Stimulated activated CD8-positive, alpha-beta memory T cell treated with anti-CD3 and anti-CD28 coated beads, Interleukin-4, amount 100 ng/mL, for 4 hours (primary cell): Measurements from ENCODE around the gene TRAPPC6A.

Experiments used
- DNase-seq, 2 donors: peaks; one replicate each; pipeline ENCODE4 v3.0.0-alpha.2; 2020; ENCODE audit warnings: low read depth in 2 of 2, low spot score in 1 of 2

Gene TRAPPC6A, protein sequence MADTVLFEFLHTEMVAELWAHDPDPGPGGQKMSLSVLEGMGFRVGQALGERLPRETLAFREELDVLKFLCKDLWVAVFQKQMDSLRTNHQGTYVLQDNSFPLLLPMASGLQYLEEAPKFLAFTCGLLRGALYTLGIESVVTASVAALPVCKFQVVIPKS

DNA sequence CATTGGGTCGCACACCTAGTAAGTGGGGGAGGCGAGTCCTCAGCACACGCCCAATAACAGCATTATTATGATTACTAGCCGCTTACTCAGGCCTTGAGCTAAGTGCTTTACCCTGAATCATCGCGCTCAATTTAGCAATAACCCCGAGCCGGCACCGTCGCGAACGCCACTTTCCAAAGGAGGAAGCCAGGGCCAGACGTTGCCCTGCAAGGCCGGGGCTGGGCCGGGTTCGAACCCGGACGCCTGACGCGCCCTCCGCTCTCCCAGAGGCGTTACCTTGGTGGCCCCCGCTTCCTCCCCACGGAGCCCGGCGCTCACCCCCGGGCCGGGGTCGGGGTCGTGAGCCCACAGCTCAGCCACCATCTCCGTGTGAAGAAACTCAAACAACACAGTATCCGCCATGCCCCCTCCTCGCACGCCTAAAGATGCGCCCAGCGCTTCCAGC is at the start of gene TRAPPC6A:
Gene TRAPPC6A (minus strand): TSS at position 421 of the 445 bp plus-strand sequence. CDS start 19 bp downstream, at position 402.
- DNase-seq = no peak

DNA sequence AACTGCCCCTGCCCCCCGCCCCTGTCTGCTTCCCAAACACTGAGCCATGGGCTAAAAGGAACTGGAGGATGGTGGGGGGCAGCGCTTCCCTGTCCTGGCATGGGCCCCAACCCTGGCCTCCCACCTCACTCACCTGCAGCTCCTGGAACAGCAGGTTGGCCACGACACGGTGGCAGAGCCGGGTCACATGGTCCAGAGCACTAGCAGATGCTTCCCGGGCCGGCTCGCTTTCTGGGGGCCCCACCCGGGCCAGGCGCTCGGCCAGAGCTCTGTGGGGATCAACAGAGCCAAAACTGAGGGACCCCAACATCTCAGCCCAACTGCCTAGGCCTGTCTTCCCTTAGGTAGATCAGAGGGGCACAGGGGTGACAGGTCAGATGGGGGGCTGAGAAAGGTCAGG is 46.6 kb upstream of the TRAPPC6A start:
- no peak for DNase-seq

DNA sequence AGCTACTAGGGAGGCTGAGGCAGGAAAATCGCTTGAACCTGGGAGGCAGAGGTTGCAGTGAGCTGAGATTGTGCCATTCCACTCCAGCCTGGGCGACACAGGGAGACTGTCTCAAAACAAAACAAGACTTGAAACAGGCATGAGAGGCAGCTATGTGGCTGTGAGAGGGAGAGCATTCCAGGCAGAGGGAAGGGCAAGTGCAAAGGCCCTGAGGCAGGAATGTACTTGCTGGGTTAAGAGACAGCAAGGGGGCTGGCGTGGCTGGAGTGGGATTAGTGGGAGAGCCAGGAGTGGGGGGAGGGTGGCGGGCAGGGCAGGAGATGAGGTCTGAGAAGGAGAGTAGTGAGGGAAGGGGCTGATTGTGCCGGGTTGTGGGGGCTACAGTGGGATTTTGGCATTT is 45.8 kb upstream of the TRAPPC6A start:
- no peak for DNase-seq

DNA sequence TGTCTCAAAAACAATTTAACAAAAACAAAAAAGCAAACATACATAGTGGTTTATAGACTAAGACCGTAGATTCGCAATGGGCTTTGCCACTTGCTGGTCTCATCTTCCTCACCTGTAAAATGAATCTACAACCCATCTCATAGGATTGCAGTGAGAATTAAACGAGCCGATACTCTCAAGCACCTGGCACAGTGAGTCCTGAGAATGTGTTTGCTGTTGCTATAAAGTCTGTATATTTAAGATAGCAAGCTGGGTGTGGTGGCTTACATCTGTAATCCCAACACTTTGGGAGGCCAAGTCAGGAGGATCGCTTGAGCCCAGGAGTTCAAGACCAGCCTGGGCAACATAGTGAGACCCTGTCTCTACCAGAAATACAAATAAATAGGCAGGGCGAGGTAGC is 44.7 kb upstream of the TRAPPC6A start:
- no peak for DNase-seq

DNA sequence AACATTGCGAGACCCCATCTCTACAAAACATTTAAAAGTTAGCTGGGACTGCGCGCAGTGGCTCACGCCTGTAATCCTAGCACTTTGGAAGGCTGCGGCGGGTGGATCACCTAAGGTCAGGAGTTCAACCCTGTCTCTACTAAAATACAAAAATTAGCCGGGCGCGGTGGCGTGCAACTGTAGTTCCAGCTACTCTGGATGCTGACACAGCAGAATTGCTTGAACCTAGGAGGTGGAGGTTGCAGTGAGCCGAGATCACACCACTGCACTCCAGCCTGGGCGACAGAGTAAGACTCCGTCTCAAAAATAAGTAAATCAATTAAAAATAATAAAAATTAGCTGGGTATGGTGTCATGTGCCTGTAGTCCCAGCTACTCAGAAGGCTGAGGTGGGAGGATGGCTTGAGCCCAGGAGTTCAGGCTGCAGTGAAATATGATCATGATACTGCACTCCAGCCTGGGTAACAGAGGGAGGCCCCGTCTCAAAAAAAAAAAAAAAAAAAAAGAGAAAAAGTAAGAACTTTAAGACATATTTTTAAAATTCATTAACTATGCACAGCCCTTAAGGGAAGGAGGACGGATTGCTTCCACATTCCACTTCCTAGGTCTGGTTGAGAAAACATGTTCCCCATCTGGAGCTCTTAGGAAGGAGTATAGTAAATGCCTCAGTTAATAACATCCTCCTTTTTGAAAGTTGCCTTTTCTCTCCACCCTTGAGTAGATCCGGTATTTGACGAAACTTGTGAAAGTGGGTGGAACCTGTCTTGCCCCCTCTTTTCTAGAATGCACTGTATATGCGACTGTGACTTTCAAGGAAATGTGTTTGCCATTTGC is 41.1 kb upstream of the TRAPPC6A start:
- DNase-seq = no peak

DNA sequence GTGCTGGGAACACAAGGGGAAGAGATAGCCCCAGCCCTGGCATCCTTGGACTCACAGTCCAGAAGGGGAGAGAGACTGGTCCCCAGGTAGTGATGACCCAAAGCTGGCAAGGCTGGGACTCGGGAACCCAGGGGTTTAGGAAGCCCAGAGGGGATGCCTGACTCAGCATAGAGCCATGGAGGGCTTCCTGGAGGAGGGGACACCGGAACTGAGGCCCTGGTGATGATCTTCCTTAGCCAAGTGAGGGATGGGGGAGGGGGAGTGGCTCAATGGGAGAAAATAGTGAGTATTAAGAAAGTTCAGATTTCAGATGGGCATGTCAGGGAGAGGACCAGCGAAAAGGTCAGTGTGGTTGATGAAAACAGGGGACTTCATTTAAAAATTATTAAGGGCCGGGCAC is 40.4 kb upstream of the TRAPPC6A start:
- no peak for DNase-seq

DNA sequence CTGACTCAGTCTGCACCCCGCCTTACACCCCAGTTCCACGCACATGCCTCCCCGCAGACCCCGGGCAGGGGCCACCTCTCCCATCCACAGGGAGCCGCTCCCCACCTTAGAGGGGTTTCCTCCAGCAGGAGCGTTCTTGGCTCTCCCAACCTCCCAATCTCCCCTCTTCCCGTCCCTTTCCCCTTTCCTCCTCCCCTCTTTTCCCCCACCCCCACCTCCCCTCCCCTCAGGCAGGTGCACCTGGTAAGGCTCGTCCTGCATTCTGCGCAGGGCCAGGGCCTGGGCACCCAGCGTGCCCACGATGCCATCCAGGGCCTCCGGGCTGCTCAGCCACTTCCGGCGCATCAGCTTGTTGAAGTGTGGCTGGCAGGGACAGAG is 39.9 kb upstream of the TRAPPC6A start:
- DNase-seq = no peak

DNA sequence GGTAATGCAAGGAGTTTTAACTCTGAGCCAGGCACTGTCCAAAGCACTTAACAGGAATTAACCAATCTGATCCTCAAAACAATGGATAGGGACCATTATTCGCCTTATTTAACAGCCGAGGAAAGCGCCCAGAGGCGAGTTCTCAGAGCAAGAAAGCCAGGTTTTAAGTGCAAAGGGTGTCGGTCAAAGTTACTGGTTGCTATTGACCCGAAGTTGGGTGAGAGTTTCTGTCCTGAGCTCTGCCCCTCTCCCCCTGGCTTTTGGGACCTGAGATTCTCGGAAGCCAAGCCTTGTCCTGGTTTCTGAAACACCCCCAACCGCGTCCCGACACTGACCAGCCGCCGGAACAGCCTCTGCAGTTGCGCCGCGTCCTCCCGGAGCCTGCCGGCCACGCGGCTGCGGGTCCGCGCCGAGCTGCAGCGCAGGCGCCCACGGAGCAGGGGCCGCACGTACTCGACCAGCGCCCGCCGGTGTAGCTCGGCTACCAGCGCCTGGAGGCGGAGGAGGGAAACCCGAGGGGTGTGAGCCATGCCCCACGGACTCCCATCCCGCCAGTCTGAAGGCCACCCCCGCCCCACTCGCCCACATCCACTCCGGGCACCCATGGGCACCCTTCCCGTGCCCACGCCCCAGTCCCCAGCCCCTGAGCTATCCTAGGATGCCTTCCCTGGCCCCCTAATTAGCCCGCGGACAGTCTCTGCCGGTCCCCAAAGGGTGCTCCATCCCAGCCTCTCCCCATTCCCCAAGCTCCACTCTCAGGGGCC is 39.3 kb upstream of the TRAPPC6A start:
- DNase-seq = no peak

DNA sequence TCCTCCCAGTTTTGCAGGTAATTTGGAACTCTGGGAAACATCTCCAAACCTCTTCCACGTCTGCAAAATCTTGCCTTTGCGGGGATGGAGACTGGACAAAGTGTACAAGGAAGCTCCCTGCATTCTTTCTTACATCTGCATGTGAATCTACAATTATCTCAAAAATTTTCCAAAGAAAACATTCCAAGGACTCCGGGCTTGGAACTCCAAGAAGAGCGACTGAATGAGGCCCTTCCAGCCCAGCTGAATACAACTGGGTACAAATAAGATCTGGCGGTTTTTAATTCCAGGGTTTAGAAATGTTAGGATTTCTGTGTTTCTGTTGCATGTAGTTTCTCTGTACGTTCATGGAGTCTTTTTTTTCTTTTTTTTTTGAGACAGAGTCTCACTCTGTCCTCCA is 38.6 kb upstream of the TRAPPC6A start:
- DNase-seq = no peak

DNA sequence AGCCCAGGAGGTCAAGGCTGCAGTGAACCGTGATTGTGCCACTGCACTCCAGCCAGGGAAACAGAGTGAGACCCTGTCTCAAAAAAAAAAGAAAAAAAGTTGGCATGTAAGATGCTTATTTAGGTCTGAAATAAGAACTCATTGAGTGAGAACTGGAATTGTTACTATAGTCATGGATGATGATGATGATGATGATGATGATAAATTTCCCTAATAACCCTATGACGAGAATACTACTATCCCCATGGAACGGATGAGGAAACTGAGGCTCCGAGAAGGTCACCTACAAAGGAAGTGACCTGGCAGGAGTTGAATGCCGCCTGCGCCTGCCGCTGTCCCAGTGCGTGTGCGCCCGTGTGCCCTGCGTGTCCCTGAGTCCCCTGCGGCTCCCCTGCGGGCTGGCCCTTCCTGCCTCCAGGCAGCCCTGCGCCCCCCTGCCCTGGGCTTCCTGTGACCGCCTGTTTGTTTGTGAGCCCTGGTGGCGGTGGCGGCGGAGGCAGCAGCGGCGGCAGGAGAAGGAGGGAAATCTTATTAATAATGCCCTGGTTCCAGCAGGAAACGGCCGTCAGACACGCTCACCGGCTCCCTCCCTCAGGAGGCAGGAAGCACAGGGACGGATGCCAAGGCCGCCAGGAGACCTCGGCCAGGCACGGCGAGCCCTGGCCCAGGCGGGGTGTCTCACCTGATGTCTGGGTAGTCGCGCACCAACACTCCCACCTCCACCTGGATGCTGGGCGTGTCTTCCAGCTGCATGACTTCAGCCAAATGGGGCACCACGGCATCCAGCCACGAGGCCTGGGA is 37.6 kb upstream of the TRAPPC6A start:
- no peak for DNase-seq

DNA sequence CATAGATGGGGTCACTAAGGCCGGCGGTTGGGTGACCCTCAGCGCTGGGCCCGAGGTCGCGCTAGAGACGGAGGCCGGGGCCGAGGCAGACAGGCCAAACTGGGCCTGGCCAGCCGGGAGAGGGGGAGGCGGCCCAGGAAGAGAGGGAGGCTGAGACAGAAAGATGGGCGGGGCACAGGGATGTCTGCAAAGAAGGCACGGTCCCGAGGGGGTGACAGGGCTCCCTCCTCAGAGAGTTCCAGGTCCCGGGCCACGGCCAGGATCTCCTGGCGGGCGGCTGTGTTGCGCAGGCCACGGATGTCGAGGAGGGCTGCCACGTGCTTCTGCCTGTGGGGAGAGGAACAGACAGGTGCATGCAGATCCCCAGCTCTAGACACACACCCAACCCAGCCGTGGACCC is 35.0 kb upstream of the TRAPPC6A start:
- no peak for DNase-seq

DNA sequence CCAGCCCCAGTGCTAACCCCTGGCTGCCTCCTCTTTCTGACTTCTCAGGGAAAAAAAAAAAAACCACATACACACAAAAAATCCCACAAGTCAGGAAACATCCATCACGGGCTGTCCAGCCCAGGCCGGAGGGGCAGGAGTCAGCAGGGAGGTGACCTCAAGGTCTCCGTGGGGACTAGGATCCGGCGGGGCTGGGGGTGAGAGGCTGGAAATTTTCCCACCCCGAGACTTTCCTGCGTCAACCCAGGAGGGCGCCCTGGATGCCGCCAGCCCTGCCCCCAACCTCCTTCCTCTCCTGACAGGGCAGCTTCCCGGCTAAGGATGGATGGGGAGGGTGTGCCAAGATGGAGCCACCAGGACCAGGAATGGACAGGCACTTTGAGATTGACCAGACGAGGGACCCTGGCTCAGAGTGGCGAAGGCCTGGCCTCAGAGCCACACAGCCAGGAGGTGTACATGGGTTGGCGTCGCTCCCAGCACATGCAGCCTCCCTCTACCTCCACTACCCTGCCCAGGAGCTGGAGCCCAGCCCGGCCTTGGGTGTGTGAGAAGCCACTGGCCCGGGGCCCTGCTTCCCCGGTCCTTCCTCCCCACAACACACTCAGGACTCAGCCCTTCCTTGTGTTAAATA is 33.8 kb upstream of the TRAPPC6A start:
- no peak for DNase-seq

DNA sequence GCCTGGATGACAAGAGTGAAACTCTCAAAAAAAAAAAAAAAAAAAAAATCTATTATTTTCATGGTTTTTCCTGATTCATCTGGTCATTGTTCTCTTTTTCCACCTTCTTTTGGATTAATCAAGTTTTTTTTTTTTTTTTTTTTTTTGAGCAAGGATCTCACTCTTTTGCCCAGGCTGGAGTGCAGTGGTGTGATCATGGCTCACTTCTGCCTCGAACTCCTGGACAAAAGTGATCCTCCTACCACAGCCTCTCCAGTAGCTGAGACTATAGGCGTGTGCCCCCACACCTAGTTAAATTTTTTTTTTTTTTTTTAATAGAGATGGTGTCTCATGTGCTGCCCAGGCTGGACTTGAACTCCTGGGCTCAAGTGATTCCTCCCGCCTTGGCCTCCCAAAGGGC is 28.3 kb upstream of the TRAPPC6A start:
- no peak for DNase-seq

DNA sequence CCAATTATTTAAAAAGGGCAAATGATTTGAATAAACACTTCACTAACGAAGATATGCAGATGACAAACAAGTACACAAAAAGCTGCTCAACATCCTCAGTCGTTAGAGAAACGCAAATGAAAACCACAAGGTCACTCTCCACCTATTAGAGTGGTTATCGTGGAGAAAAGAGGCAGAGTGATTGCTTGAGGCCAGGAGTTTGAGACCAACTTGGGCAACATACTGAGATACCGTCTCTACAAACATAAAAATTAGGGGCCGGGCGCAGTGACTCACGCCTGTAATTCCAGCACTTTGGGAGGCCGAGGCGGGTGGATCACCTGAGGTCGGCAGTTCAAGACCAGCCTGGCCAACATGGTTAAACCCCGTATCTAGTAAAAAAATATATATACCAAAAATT is 27.8 kb upstream of the TRAPPC6A start:
- DNase-seq = no peak

DNA sequence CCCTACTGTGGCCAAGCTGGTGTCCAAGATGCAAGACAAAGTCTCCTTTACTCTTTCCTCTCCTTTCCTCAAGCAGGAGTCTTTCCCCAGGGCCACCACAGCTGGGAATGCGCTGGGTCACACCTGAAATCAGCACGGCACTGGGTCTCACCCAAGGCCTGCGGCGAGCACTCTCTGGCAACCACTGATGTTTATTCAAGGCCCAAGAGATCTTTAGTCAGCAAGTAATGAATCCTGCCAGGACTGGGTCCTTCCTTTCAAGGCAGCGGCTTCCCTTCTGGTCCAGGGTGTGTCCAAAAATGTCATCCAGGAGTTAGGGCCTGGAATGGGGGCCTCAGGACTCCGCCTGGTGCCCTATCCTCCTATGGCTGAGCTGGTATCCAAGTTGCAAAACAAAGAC is 24.6 kb upstream of the TRAPPC6A start:
- DNase-seq = no peak

DNA sequence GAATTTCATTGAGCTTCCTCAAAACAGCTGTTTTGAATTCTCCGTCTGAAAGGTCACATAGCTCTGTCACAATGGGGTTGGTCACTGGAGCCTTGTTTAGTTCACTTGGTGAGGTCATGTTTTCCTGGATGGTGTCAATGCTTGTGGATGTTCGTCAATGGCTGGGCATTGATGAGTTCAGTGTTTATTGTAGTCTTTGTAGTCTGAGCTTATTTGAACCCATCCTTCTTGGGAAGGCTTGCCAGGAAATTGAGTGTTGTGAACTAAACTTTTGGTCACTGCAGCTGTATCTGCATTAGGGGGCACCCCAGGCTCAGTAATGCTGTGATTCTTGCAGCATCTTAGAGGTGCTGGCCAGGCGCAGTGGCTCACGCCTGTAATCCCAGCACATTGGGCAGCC is 22.5 kb upstream of the TRAPPC6A start:
- no peak for DNase-seq

DNA sequence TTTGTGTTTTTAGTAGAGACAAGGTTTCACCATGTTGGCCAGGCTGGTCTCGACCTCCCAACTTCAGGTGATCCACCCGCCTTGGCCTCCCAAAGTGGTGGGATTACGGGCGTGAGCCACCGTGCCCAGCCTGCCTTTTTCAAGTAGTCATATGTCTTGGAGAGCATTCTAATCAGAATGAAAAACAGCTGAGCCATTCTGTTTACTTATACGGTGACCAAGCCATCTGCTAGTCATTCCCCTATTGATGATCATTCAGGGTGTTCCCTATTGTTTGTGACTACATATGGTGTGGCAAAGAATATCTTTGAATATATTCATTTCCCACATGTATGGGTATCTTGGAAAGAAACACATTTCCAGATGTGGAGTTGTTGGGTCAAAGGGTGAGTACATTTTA is 17.7 kb upstream of the TRAPPC6A start:
- no peak for DNase-seq

DNA sequence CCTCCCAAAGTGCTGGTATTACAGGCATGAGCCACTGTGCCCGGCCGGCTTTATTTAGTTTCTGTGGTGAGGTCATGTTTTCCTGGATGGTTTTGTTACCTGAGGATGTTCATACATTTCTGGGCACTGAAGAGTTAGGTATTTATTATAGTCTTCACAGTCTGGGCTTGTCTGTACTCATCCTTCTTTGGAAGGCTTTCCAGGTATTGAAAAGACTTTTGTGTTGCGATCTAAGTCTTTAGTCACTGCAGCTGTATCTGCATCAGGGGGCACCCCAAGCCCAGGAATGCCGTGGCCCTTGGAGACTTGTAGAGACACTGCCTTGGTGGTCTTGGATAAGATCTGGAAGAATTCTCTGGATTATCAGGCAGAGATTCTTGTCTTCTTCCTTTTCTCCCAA is 13.3 kb upstream of the TRAPPC6A start:
- no peak for DNase-seq

DNA sequence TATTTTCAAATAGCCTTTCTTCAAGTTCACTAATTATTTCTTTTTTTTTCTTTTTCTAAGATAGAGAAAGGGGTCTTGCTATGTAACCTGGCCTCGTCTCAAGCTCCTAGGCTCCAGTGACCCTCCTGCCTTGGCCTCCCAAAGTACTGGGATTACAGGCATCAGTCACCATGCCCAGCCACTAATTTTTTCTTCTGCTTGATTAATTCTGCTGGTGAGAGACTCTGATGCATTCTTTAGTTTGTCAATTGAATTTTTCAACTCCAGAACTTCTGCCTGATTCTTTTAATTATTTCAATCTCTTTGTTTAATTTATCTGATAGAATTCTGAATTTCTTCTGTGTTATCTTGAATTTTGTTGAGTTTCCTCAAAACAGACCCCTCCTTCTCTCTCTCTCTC is 11.9 kb upstream of the TRAPPC6A start:
- DNase-seq = no peak

DNA sequence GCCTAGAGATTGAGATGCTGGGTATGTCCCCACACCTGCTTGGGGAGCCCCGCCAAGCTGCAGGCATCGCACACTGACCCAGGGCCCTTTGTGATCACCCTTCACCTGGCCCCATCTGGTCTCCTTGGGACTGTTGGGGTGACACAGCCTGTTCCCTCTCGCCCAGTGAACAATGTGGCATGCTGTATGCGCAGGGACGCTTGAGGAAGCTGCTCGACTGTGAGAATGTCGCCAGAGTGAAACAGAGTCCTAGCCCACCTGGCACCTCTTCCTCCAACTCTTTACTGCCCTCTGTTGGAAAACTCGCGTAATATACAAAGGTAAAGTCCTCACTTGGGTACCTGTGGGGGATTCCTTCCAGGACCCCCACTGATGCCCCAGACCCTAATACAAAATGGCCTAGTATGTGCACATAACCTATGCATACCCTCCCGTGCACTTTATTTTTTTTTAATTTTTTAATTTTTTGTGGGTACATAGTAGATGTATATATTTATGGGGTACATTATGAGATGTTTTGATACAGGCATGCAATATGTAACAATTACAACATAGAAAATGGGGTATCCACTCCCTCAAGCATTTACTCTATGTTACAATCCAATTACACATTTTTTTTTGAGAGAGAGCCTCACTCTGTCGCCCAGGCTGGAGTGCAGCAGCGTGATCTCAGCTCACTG is 9.5 kb upstream of the TRAPPC6A start:
- DNase-seq = no peak
